Measurements from ENCODE around the gene INHBC.

Gene INHBC

GRCh38 chr12:57469296-57470164 is 34.9 kb downstream of the INHBC start:
- no peak for ATAC-seq

GRCh38 chr12:57470286-57470969 is 35.8 kb downstream of the INHBC start:
- ATAC-seq, result no peak

- ATAC-seq, result no peak
Measured at GRCh38 chr12:57470970-57471656, 36.5 kb downstream of the INHBC start.

GRCh38 chr12:57471661-57472060 is 37.1 kb downstream of the INHBC start:
- no peak for ATAC-seq

- ATAC-seq, result no peak
Measured at GRCh38 chr12:57472391-57472790, 37.8 kb downstream of the INHBC start.

- ATAC-seq, result no peak
Measured at GRCh38 chr12:57473392-57473791, 38.8 kb downstream of the INHBC start.

- no peak for ATAC-seq
Measured at GRCh38 chr12:57473886-57474285, 39.3 kb downstream of the INHBC start.

GRCh38 chr12:57474430-57474829 is 39.8 kb downstream of the INHBC start:
- no peak for ATAC-seq

GRCh38 chr12:57474862-57475261 is 40.3 kb downstream of the INHBC start:
- no peak for ATAC-seq

GRCh38 chr12:57475271-57476161 is 40.9 kb downstream of the INHBC start:
- ATAC-seq, result no peak

GRCh38 chr12:57476162-57476992 is 41.8 kb downstream of the INHBC start:
- peak; percentile 29 to 36 for ATAC-seq

- no peak for ATAC-seq
Measured at GRCh38 chr12:57476993-57477709, 42.6 kb downstream of the INHBC start.

GRCh38 chr12:57477710-57478681 is 43.4 kb downstream of the INHBC start:
- peak; percentile 67 to 70 for ATAC-seq

GRCh38 chr12:57479043-57479375 is 44.4 kb downstream of the INHBC start:
- ATAC-seq, result no peak

GRCh38 chr12:57479376-57480115 is 45.0 kb downstream of the INHBC start, which contains the start of gene ARHGAP9:
Gene ARHGAP9 (minus strand): TSS chr12:57479866. CDS start chr12:57479406, 460 bp downstream.
- ATAC-seq, result peak; percentile 69 to 74

- ATAC-seq, result no peak
Measured at GRCh38 chr12:57481671-57482070, 47.1 kb downstream of the INHBC start.

- no peak for ATAC-seq
Measured at GRCh38 chr12:57483466-57483865, 48.9 kb downstream of the INHBC start.

GRCh38 chr12:57485695-57486094 is 51.1 kb downstream of the INHBC start:
- ATAC-seq, result no peak
